ENCODE results near the gene MACROD2.

The MACROD2 gene

DNA sequence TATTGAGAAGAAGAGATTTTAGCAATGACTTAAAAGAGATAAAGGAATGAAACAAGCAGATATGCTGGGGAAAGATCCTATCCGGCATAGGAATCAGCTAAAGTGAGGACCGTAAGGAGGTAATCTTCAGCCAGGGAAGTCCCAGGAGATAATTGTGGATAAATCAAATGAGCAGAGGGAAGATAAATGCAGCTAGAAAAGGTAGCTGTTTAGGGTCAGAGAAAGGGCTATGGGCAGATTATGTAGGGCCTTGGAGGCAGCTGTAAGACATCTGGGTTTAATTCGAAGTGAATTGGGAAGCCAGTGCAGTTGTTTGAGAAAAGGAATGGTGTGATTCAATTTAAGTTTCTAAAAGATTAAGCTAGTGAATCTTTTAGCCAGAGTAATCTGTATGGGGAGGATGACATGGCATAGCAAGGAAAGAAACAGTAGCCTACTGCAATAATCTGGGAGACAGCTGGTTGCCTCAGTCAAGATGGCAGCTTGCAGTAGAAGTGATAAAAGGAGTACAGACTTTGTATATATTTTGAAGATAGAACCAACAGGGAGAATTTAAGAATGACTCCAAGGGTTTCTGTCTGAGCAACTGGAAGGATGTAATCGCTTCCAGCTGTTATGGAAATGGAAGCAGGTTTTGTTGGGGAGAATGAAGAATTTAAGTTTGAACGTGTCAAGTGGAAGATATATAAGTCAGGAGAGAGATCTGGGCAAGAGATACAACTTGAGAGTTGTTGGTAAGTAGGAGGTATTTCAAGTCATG, 894.4 kb downstream of the MACROD2 start:
- no peak for DNase-seq

DNA sequence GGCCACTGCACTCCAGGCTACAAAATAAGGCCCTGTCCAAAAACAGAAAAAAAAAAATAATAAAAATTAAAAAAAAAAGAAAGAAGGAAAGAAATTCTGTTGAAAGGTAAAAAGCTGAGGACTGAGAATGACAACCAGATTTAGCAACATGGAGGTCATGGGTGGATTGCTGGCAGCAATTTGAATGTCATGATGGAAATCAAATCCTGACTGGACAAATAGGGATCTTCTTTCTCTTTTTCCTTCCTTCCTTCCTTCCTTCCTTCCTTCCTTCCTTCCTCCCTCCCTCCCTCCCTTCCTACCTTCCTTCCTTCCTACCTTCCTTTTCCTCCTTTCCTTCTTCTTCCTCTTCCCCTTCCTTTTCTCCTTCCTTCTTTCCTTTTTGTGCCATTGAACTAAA, 895.4 kb downstream of the MACROD2 start:
- no peak for DNase-seq

GRCh38 chr20:14892782-14893181, 897.5 kb downstream of the MACROD2 start:
- no peak for DNase-seq

- DNase-seq, result no peak
Observed at GRCh38 chr20:14896569-14896968, 901.3 kb downstream of the MACROD2 start.

- no peak for DNase-seq
Observed at GRCh38 chr20:14897608-14898007, 902.3 kb downstream of the MACROD2 start.

DNA sequence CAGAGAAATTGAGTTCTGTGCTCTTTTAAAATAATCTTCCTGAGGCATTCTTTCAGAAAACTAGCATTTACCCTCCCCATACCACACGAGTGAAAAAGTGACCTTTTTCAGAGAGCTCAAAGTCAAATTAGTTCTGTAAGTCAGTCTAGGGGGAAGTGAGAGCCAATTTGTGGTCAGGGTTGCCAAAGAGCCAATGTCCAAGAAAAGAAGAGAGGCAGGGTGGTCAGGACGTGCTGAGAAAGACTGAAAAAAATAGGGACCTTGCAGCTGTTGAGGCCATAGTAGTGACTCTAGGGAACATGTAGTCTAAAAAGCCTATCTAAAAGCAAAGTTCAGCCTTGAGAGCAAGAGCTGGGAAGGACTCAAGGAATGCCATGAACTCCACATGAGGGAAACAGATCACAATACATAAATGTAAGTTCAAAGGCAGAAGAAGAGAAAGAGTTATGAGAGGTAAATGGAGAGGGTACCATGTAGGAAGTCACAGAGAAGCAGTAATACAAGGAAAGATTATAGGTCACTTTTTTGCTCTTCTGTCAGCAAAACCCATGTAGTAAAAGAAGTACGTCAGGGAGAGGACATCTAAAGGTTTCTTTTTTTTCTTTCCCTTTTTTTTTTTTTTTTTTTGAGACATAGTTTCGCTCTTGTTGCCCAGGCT, 907.2 kb downstream of the MACROD2 start:
- DNase-seq, result peak; percentile 95

- DNase-seq, result no peak
Observed at GRCh38 chr20:14906908-14907434, 911.7 kb downstream of the MACROD2 start.

DNA sequence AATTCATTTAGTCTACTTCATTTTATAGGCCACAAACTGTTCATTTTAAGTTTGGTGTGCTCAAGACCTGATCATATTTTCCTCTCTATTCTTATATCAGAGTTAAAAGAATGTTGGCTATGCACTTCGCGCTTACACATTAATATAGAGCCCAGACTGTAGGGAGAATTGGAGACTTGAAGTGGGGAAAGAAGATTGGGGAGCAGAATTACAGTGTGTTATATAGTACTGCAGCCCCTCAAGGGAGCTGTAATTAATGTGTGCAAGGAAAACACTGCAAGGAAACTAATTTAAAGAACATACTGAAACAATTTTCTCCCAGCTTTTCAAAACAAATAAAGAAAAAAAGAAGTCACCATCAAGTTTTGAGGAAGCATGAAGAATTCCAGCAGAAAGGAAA, 914.8 kb downstream of the MACROD2 start:
- DNase-seq, result no peak

DNA sequence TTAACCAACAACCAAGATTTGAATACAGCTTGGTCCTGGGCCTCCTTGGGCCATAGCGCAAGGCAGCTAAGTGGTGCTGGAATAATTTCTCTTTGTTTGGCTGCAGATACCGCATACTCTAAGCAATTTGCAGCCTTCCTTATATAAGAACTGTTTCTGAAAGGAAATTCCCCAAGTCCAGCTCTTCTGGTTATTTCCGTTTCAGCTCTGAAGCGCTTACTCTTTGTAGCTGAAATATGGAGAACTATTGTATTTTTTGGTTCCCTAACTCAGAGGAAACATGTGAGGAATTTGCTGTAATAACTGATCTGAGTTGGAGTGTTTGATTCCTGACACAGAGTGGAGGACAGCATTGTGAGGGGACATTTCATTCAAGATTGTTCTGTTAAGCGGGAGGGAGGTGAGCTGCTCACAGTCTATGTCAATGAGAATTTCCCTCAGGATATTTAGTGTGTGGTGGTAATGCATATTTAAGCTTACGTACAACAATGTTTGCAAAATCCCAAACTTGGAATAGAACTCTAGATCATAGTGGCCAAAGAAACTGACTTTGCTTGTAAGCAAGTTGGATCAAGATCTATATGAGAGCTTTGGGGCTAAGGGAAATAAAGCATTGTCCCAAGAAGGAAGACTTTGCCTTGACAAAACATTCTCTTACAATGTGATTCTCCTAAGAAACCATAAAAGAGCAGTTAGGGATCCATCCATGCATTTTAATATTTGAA, 918.7 kb downstream of the MACROD2 start:
- DNase-seq, result no peak

DNA sequence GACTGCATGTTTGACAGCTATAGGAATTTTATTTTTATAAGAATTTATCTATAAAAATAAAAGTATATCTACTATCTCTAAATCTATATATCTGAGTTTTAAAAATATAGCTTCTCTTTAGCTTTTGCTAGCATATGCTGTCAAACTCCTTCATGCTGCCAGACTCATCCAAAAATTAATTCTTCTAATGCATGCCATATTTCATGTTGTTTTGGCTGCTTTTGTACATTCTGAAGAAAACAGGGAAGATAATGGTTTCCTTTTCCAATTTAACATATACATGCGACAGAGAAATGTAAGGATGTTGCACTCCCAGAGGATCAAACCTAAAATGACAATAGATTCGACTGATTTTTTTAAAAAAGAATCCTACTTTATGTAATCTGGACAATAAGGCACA, 919.3 kb downstream of the MACROD2 start:
- no peak for DNase-seq

- peak; percentile 83 for DNase-seq
Observed at GRCh38 chr20:14915356-14915755, 920.0 kb downstream of the MACROD2 start.

DNA sequence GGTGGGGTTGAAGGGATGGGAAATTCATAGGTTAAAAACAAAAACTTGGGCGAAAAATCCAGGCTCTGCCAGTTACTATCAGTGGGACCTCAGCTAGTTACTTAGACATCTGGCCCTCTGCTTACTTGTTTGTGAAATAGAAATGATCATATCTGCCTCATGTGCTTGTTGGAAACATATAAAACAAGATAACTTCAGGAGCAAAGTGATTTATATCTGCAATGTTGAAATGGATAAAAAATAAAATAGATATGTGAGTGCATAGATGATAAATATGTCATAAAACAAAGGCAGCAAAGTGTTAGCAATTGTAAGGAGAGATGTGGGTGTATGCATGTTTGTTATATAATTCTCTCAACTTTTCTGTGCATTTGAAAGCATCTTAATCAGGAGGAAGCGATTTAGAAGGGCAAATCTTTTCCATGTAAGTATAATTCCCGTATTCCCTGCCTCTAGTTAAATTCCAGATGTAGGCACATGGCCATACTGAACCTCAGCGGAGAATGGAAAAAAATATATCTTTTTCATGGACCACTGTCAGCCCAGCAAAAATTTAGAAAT, 921.1 kb downstream of the MACROD2 start:
- no peak for DNase-seq

GRCh38 chr20:14918281-14918680, 923.0 kb downstream of the MACROD2 start:
- no peak for DNase-seq

DNA sequence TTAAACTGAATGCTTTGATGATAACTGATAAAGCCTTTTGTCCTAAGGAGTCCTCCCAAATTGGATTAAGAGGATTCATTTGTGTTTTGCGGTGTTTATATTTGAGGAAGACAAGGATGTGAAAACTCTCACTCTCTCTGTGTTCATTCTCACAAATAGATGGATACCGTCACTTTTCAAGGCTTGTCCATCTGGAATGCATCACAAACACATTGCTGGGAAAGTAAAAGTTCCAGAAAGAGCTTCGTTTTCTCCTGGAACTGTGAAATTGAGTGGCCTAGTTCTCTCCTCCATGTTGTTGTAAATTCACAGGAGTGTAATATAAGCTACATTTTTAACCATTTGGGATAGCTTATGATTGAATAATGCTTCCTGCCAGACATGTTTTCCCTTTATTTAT, 923.7 kb downstream of the MACROD2 start:
- no peak for DNase-seq

DNA sequence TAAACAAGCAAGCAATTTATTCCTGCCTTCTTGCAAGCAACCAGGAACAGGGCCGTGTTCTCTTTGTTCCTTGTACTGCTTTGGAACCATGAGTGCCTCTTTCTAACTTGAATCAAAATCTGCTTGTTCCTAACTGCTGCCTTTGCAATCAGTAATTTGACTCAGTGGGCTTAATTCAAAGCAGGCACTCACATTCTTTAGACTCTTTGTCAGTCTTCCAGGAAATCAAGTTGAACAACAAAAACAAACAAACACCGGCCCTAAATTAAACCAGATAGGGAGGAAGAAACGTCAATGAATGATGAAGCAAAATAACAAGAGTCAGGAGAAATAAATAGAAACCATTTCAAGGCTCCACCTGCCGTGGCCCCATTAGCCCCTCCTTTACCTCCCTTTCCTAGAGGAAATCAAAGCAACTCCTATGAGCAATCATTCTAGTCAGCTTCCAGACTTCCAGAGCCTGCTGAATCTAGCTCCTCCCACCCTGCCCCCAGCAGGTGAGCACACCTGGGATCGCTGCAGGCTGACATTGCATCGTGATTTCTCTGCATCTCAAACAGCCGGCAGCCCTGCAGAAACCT, 924.3 kb downstream of the MACROD2 start:
- no peak for DNase-seq

GRCh38 chr20:14921513-14921912, 926.2 kb downstream of the MACROD2 start:
- no peak for DNase-seq

GRCh38 chr20:14922503-14923267, 927.4 kb downstream of the MACROD2 start:
- no peak for DNase-seq

- no peak for DNase-seq
Observed at GRCh38 chr20:14924433-14924832, 929.1 kb downstream of the MACROD2 start.

GRCh38 chr20:14925300-14925699, 930.0 kb downstream of the MACROD2 start:
- no peak for DNase-seq

- DNase-seq, result peak; percentile 3
Observed at GRCh38 chr20:14926436-14926835, 931.1 kb downstream of the MACROD2 start.

DNA sequence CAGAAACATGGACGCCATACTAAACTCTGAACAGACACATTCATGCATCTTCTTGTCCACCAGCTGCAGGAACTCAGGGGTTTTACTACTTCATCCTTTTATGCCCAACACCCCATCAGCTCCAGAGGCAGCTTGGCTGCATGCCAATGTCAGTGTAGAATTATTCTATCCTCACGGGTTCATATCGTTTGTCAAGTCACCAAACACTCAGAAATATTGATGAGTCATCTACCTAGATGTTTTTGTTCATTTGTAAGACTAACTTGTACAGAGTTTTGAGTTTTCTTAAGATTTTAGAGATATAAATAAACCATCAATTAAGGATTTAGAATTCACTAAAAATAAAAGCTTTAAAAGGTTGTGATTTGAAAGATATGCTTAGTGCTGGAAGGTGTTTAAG, 932.8 kb downstream of the MACROD2 start:
- DNase-seq, result no peak

DNA sequence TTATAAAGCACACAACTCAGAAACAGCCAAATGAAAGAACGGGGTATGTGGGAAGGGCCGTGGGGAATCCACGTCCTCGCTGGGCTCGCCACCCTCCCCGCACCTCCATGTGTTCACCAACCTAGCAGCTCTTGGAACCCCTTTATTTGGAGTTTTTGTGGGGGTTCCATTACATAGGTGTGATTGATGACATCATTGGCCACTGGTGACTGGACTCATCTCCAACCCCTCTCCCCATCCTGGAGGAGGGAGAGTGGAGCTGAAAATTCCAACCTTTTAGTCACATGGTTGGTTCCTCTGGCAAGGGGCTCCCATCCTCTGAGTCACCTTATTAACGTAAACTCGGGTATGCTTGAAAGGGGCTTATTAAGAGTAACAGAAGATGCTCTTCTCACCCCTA, 934.1 kb downstream of the MACROD2 start:
- DNase-seq, result no peak

Measured in MV-4-11 (cell line).